ENCODE measurements around the gene ARHGEF4. TPM values are rescaled to one million over a fixed set of nuclear protein-coding genes. Genes with fewer than 3 reads are reported as not detected.

The ARHGEF4 gene
- total RNA-seq, 1 donor from 2014 or later = 4.8 TPM

DNA sequence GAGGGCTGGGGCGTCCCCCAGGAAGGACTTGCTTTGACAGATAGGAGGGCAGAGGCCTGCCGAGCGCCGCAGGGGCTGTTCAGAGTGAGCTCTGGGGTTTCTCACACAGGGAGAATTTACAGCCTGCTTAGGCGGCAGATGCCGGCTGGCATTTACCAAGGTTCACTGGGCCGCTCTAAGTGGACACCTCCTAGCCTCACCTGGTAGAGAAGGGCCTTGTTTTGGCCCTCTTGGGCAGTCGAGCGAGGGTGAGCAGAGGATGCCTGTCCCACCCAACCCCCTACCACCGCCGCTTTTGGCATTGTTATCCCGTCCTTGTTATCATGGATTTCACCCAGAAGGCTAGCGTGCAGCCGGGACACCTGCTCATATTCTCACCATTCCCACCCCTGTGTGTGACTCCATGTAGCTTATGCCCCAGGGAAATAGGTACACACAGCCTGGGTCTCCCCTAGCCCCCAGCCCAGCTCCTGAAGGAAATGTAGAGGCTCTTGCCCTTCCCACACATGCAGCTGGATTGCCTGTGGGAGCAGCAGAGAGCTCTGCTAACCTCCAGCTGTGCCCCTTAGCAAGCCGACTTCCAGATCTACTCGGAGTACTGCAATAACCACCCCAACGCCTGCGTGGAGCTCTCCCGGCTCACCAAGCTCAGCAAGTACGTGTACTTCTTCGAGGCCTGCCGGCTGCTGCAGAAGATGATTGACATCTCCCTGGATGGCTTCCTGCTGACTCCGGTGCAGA lies 204.1 kb downstream of the ARHGEF4 start:
- H3K9me3 ChIP-seq (ENCODE audit: insufficient read depth, low read depth, low read length) = no peaks in the 10 kb centered on the region
- H3K36me3 ChIP-seq (ENCODE audit: insufficient read depth, low read length) = no peaks in the 10 kb centered on the region
- no peaks in the 10 kb centered on the region for H3K4me1 ChIP-seq (ENCODE audit: insufficient read depth, low read length)
- DNase-seq (ENCODE audit: low read depth) (no peak), FAIRE-seq (no peak)
- H3K79me2 ChIP-seq (ENCODE audit: insufficient read depth, low read length) = no peaks in the 10 kb centered on the region
- no peak overlapping the region for H3K9ac ChIP-seq (ENCODE audit: low read length)
- H3K4me2 ChIP-seq (ENCODE audit: low read length) = no peak overlapping the region
- H4K20me1 ChIP-seq (ENCODE audit: insufficient read depth, low read length) = peaks cover 33% of the 10 kb centered on the region
- TF ChIP-seq EZH2 (IDR thresholded peaks at IDR 0.05; ENCODE audit: insufficient read depth, low read length) (no peak), CTCF (IDR thresholded peaks at IDR 0.05; ENCODE audit: insufficient read depth, low read depth, low read length) (peak; percentile 13)
- peaks cover 2% of the 10 kb centered on the region for H3K36me3 Mint-ChIP-seq (ENCODE audit: low read depth, unreplicated experiment)
- H3K27me3 ChIP-seq (ENCODE audit: insufficient read depth, low read length) = peaks cover 6% of the 10 kb centered on the region
- H3K27ac ChIP-seq (ENCODE audit: low read depth, low read length) = no peak overlapping the region
- H3K27ac Mint-ChIP-seq (ENCODE audit: unreplicated experiment) = no peak overlapping the region
- H3K4me3 Mint-ChIP-seq (ENCODE audit: unreplicated experiment) = no peak overlapping the region
- no peaks in the 10 kb centered on the region for H3K9me3 Mint-ChIP-seq (ENCODE audit: unreplicated experiment)
- peaks cover 5% of the 10 kb centered on the region for H3K4me1 Mint-ChIP-seq (ENCODE audit: low read depth, unreplicated experiment)
- no peak overlapping the region for H3K4me3 ChIP-seq (ENCODE audit: insufficient read depth, low read depth, low read length)
- peaks cover 20% of the 10 kb centered on the region for H3K27me3 Mint-ChIP-seq (ENCODE audit: low read depth, unreplicated experiment)
- H2AFZ ChIP-seq (ENCODE audit: low read depth, low read length) = no peak overlapping the region

GRCh38 chr2:131041402-131042147 lies 204.9 kb downstream of the ARHGEF4 start:
- no peak for FAIRE-seq

More at GRCh38 chr2:131041402-131042147, 204.9 kb downstream of the ARHGEF4 start:
- Histone ChIP-seq H4K20me1 (ENCODE audit: insufficient read depth, low read length) (peaks cover 33% of the 10 kb centered on the region), H3K9me3 (ENCODE audit: insufficient read depth, low read depth, low read length) (no peaks in the 10 kb centered on the region), H2AFZ (ENCODE audit: low read depth, low read length) (no peak overlapping the region), H3K79me2 (ENCODE audit: insufficient read depth, low read length) (no peaks in the 10 kb centered on the region), H3K27ac (ENCODE audit: low read depth, low read length) (no peak overlapping the region), H3K4me1 (ENCODE audit: insufficient read depth, low read length) (no peaks in the 10 kb centered on the region), H3K36me3 (ENCODE audit: insufficient read depth, low read length) (no peaks in the 10 kb centered on the region), H3K4me2 (ENCODE audit: low read length) (no peak overlapping the region), H3K27me3 (ENCODE audit: insufficient read depth, low read length) (peaks cover 3% of the 10 kb centered on the region), H3K9ac (ENCODE audit: low read length) (no peak overlapping the region), H3K4me3 (ENCODE audit: insufficient read depth, low read depth, low read length) (no peak overlapping the region)
- TF ChIP-seq EZH2 (IDR thresholded peaks at IDR 0.05; ENCODE audit: insufficient read depth, low read length) (no peak), CTCF (IDR thresholded peaks at IDR 0.05; ENCODE audit: insufficient read depth, low read depth, low read length) (no peak)
- Mint-ChIP-seq H3K27me3 (ENCODE audit: low read depth, unreplicated experiment) (peaks cover 14% of the 10 kb centered on the region), H3K27ac (ENCODE audit: unreplicated experiment) (no peak overlapping the region), H3K4me3 (ENCODE audit: unreplicated experiment) (no peak overlapping the region), H3K36me3 (ENCODE audit: low read depth, unreplicated experiment) (no peaks in the 10 kb centered on the region), H3K9me3 (ENCODE audit: unreplicated experiment) (no peaks in the 10 kb centered on the region), H3K4me1 (ENCODE audit: low read depth, unreplicated experiment) (peaks cover 5% of the 10 kb centered on the region)
- no peak for DNase-seq (ENCODE audit: low read depth)

All from astrocyte (in vitro differentiated cells and primary cell).